ENCODE results near the gene ZNF853.

ZNF853 gene

DNA sequence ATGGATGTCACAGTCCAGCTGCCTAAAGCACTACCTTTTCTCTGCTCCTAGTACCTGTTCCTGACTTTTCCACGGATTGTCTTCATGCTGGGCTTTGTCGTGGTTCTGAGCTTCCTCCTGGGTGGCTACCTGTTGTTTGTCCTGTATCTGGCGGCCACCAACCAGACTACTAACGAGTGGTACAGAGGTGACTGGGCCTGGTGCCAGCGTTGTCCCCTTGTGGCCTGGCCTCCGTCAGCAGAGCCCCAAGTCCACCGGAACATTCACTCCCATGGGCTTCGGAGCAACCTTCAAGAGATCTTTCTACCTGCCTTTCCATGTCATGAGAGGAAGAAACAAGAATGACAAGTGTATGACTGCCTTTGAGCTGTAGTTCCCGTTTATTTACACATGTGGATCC, 26.8 kb upstream of the ZNF853 start:
- TF ChIP-seq, protein P1, sequence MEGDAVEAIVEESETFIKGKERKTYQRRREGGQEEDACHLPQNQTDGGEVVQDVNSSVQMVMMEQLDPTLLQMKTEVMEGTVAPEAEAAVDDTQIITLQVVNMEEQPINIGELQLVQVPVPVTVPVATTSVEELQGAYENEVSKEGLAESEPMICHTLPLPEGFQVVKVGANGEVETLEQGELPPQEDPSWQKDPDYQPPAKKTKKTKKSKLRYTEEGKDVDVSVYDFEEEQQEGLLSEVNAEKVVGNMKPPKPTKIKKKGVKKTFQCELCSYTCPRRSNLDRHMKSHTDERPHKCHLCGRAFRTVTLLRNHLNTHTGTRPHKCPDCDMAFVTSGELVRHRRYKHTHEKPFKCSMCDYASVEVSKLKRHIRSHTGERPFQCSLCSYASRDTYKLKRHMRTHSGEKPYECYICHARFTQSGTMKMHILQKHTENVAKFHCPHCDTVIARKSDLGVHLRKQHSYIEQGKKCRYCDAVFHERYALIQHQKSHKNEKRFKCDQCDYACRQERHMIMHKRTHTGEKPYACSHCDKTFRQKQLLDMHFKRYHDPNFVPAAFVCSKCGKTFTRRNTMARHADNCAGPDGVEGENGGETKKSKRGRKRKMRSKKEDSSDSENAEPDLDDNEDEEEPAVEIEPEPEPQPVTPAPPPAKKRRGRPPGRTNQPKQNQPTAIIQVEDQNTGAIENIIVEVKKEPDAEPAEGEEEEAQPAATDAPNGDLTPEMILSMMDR (IDR thresholded peaks at IDR 0.05; ENCODE audit: low read depth, low read length, missing control alignments): no peak
- H3K36me3 ChIP-seq (replicated peaks): peaks cover 8% of the 10 kb centered on the region
- no peak overlapping the region for H3K27ac ChIP-seq
- no peak for DNase-seq
- no peak overlapping the region for H3K4me3 ChIP-seq (ENCODE audit: low read depth, low read length)
- in situ Hi-C loops (cut with HindIII; ENCODE audit: low pct_ligation_motif_present, low sequenced_read_pairs): no loop called here
- H3K27me3 ChIP-seq (replicated peaks): no peaks in the 10 kb centered on the region

GRCh38 chr7:6589151-6589828, 26.1 kb upstream of the ZNF853 start:
- no peak for DNase-seq
- Histone ChIP-seq H3K36me3 (replicated peaks) (peaks cover 10% of the 10 kb centered on the region), H3K27ac (no peak overlapping the region), H3K27me3 (replicated peaks) (no peaks in the 10 kb centered on the region), H3K4me3 (ENCODE audit: low read depth, low read length) (peak overlapping the region; percentile 41)
- in situ Hi-C loops (cut with HindIII; ENCODE audit: low pct_ligation_motif_present, low sequenced_read_pairs): no loop called here
- TF ChIP-seq, protein P1 (IDR thresholded peaks at IDR 0.05; ENCODE audit: low read depth, low read length, missing control alignments): peak; percentile 2

DNA sequence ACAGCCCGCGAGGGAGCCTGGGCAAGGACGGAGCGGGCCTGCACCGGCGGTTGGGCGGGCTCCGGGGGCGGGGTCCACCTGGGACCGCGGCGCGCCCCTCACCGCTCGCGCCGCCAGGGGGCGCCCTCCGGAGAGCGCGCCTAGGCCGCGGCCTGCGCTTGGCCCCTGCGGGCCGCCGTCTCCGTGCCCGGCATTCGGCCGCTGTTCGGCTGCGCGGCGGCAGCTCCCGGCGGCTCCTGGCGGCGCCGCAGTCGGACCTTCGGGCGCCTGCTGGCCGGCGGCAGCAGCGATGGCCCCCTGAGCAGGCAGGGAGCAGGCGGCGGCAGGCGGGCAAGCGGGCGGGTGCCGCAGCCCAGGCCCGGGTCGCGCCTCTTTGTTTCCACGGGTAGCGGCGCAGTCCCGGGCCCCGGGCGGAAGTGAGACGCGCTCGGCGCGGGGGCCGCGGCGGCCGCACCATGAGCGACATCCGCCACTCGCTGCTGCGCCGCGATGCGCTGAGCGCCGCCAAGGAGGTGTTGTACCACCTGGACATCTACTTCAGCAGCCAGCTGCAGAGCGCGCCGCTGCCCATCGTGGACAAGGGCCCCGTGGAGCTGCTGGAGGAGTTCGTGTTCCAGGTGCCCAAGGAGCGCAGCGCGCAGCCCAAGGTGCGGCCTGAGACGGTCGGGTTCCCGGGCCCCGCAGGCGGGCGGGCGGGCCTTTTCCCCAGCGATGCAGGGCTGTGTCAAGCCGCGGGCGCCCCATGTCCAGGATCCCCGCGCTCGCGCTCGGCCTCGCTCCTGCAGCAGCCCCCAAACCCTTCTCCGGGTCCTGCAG, 25.4 kb upstream of the ZNF853 start, which contains the start of gene INTS15:
Gene INTS15, plus strand, starts transcription at position 193 of the 816 bp plus-strand sequence. Its CDS starts 263 bp downstream, at position 456.
- Histone ChIP-seq H3K27ac (peak within 1 kb of the TSS; percentile 60), H3K27me3 (replicated peaks) (no peaks in the 10 kb centered on the region), H3K36me3 (replicated peaks) (peaks cover 14% of the 10 kb centered on the region), H3K4me3 (ENCODE audit: low read depth, low read length) (peak within 1 kb of the TSS; percentile 91)
- in situ Hi-C loops (cut with HindIII; ENCODE audit: low pct_ligation_motif_present, low sequenced_read_pairs): no loop called here
- DNase-seq: peak; percentile 25
- TF ChIP-seq, protein P1 (IDR thresholded peaks at IDR 0.05; ENCODE audit: low read depth, low read length, missing control alignments): peak; percentile 41

- no peak overlapping the region for H3K27ac ChIP-seq
- TF ChIP-seq, protein P1 (IDR thresholded peaks at IDR 0.05; ENCODE audit: low read depth, low read length, missing control alignments): no peak
- in situ Hi-C loops (cut with HindIII; ENCODE audit: low pct_ligation_motif_present, low sequenced_read_pairs): no loop called here
- no peaks in the 10 kb centered on the region for H3K27me3 ChIP-seq (replicated peaks)
- peaks cover 21% of the 10 kb centered on the region for H3K36me3 ChIP-seq (replicated peaks)
- H3K4me3 ChIP-seq (ENCODE audit: low read depth, low read length): peak overlapping the region; percentile 91
- DNase-seq: no peak
Measured at GRCh38 chr7:6590645-6591110, 24.7 kb upstream of the ZNF853 start.

DNA sequence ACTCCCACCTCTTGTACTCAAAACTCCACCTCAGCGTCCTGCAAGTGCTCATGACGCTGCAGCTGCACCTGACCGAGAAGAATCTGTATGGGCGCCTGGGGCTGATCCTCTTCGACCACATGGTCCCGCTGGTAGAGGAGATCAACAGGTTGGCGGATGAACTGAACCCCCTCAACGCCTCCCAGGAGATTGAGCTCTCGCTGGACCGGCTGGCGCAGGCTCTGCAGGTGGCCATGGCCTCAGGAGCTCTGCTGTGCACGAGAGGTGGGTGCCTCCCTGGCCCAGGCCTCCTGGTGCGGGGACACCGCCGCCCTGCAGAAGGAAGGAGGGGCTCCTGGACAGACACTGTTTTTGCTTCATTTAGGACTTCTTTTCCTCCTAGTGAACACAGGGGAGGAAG, 15.3 kb upstream of the ZNF853 start:
- in situ Hi-C loops (cut with HindIII; ENCODE audit: low pct_ligation_motif_present, low sequenced_read_pairs): no loop called here
- Histone ChIP-seq H3K36me3 (replicated peaks) (peaks cover 41% of the 10 kb centered on the region), H3K27ac (no peak overlapping the region), H3K4me3 (ENCODE audit: low read depth, low read length) (no peak overlapping the region), H3K27me3 (replicated peaks) (no peaks in the 10 kb centered on the region)
- no peak for DNase-seq
- TF ChIP-seq, protein P1 (IDR thresholded peaks at IDR 0.05; ENCODE audit: low read depth, low read length, missing control alignments): no peak
